HG03280 (cell line): ENCODE measurements around the gene CELF4.
A peak's percentile ranks its signal among the peaks of the same experiment; 100 is the strongest.

Experiments
- ATAC-seq: cut with Tn5 transposase; IDR thresholded peaks from one replicate; pipeline ENCODE4 v1.9.1; 2021; ENCODE audit warnings: mild to moderate bottlenecking, moderate library complexity; ENCODE audit not compliant: unreplicated experiment

Gene CELF4

GRCh38 chr18:37395631-37396030, 170.0 kb downstream of the CELF4 start:
- ATAC-seq, result no peak

DNA sequence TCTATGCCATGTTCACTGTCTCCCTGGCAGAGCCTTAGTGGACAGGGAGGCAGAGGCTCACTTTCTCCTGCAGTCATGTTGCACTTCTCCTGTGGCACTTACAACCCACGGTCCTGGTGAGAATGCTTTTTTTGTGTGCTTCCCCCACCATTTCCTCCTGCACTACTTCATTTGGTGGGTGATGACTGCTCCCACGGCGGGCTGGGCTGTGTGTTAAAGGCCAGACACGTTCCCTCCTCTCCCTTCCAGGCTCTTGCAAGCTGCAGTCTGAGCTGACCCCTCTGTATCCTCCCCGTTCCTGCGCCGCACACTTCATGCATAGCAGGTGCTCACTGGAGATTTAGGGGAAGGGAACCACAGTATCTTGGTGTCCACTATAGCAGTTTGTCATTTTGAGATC, 170.5 kb downstream of the CELF4 start:
- ATAC-seq, result no peak

- no peak for ATAC-seq
These were observed 171.0 kb downstream of the CELF4 start for GRCh38 chr18:37394610-37394965.

DNA sequence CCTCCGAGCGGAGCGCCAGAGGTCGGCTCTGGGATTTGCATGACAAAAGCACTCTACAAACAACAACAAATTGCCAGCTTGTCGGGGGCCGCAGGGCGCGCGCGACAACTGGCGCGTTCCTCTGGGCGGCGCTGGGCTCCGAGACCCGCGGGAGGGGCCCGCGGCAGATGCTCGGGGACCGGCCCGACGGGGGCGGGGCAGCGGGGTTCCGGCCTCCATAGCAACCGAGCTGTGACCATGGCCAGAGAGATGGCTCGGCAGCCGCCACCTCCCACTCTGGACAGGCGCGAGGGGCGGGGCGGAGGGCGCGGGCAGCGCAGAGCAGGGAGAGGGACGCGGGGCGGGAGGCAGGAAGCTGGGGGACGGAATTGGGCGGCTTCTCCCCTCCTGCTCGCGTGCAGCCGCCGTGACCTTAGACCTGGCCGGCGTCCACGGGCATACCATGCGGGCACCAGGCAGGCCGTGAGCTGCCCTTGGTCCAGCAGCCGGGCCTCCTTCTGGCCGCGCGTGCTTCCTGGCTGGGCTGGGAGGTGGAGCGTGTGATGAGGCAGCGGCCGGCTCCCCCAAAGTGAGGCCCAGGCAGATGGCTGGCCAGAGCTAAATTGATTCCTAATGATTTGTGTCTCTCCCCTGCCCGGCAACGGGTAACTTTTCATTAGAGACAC, 171.5 kb downstream of the CELF4 start:
- ATAC-seq, result no peak

DNA sequence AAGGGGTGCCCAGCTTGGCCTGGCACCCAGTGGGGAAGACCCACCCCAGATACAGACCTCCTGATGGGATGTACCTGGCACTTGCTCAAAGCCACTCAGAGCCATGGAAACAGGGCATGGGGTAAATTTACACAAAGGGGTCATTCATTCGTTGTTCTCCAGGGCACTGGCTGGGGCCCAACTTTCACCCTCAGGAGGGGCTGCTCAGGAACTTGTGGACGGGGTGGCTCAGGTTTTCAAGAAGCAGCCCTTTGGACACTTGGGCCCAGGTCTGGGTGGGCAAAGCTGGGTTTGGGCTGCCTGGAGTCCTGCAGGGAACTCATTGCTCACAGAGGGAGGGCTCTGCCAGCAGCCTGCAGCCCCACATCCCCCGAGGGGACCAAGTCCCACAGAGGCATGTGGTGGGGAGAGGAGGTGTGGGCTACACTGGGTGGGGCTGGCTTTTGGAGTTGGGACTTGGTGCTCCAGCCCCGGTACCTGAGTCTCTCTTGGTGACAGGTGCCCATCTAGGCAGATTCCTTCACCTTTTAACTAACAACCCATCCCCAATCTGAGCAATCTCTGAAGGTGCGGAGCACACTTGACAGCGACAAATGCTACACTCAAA, 172.3 kb downstream of the CELF4 start:
- ATAC-seq, result no peak

- ATAC-seq, result no peak
These were observed 172.9 kb downstream of the CELF4 start for GRCh38 chr18:37392648-37393047.

- ATAC-seq, result peak; percentile 68
These were observed 173.7 kb downstream of the CELF4 start for GRCh38 chr18:37391698-37392548.

GRCh38 chr18:37391156-37391555, 174.4 kb downstream of the CELF4 start:
- no peak for ATAC-seq

DNA sequence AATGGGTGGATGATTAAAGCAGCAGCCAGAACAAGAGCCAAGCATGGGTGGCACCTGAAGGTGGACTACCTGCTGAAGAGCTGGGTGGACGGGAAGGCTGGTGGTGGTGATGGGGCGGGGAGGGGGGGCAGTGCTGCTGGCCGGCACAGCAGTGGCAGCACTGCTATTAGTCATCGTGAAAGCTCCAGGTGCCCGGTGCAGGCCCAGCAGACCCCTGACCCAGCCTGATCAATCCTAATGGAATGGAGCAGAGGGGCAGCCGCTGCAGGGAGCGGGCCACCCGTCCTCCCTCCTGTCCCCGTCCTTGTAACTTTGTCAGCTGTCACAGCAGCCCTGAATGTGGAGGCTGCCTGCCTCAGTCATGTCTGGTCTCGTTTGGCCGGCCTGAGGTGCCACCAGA, 174.9 kb downstream of the CELF4 start:
- ATAC-seq, result no peak

GRCh38 chr18:37389684-37390368, 175.8 kb downstream of the CELF4 start:
- no peak for ATAC-seq

DNA sequence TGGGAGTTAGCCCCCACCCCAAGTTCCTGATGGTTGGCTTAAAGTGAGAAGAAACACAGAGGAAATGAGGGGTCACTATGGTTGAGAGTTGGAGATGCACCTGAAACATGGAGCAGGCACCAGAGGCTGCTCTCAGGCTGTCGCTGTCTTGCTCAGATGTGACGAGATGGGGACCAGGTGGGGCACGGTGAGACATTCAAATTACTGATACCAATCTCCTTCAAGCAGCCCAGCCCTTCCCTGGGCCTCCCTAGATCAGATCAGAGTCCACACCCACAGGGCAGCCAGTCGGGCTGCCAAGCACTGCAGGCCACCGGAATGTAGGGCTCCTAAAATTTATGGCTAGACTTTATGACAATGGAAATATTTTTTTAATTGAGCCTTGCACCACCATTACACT, 176.6 kb downstream of the CELF4 start:
- no peak for ATAC-seq

- ATAC-seq, result no peak
These were observed 177.2 kb downstream of the CELF4 start for GRCh38 chr18:37388413-37388812.

- no peak for ATAC-seq
These were observed 179.5 kb downstream of the CELF4 start for GRCh38 chr18:37385846-37386778.

- no peak for ATAC-seq
These were observed 181.6 kb downstream of the CELF4 start for GRCh38 chr18:37383846-37384595.

DNA sequence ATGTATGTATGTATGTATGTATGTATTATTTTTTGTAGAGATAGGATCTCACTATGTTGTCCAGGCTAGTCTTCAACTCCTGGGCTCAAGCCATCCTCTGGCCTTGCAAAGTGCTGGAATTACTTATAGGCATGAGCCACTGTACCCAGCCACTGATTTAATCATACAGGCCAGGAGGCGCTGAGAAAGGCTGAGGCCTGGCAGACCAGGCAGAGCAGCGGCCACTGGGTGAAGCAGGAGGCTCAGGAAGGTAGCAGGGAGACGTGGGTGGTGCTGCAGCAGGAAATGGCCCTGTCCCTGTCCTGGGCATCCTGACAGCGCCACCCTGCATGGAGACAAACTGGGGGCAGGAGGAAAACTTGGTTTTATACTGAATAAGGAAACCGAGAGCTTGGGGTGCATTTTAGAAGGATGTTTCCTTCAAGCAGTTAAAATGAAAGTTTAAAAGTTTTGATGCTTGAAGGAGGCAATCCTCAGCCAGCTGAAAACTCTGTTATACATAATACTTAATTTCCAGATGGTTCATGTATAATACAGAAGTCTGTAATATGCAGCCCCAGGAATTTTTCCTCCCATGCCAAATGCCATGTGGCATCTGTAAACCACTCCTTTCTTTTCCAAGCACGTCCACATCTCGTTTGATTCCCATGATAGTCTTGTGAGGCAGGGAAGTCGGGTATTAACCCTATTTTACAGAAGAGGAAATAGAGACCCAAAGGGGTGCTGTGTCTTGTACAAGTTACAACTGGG, 182.4 kb downstream of the CELF4 start:
- no peak for ATAC-seq

DNA sequence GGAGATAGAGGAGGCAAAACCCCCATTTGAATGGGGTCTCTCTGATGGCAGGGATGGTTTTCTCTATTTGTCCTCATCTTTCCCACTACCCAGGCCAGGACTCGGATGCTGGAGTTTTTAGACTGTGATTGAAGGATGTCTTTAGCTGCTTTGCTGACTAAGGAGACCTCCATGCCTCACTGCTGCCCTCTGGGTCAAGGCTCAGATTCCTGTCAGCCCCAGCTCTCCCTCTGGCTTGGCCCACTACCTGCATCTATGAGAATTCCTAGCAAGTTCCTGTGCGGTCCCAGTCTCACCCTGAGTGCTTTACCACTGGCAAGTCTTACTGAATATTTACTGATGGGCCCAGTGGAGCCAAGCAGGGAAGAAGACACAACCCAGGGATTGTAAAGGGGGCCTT, 184.0 kb downstream of the CELF4 start:
- no peak for ATAC-seq

DNA sequence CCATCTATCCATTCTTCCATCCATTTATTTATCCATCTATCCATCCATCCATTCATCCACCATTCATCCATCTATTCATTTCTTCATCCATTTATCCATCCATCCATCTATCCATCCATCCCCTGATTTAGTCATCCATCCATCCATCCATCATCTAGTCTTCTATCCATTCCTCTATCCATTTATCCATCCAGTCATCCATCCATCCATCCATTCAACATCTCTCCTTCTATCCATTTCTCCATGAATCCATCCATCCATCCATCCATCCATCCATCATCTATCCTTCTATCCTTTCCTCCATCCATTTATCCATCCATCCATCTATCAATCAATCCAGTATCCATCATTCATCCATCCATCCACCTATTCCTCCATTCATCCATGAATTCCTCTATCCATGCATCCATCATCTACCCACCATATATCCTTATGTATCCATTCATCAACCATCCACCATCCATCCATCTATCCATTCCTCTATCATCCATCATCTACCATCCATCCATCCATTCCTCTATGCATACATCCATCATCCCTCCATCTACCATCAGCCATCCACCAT, 185.0 kb downstream of the CELF4 start:
- no peak for ATAC-seq

GRCh38 chr18:37378336-37379010, 187.1 kb downstream of the CELF4 start:
- no peak for ATAC-seq
